ENCODE measurements around the gene VARS1. TPM values are rescaled to one million over a fixed set of nuclear protein-coding genes. Genes with fewer than 3 reads are reported as not detected.
"Not testable (repeated sequence)": the region's sequence is repeated elsewhere in the genome, so short reads cannot be mapped to it uniquely, and the experiment has no call there.

Gene VARS1
- total and polyA plus RNA-seq, 2 of the 4 experiments (the other 2 are of a cell fraction): 41.2 to 42.0 TPM

DNA sequence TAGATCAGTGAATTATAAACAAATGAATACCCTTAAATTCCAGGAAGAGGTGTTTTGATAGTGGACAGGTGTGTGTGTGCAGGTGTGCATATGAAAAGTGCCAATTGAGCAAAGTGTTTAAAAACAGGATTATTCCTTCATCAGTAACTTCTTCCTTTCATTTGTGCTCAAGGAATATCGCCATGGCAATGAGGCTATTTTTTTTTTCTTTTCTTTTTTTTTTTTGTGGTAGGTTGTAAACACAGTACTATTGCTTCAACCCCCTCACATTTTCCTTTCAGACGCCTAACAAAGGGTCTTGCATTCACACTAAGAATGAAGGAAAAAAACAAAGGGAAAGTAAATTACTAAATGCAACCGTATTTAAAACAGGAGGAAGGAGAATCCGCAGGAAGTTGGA, 30.0 kb upstream of the VARS1 start:
- WGBS, 2 experiments (ENCODE audit: extremely low coverage in 2 of 2, insufficient read length in 1 of 2): no CpG with 5 or more reads among the region's 4 CpGs
- TF ChIP-seq POLR2A (IDR thresholded peaks at IDR 0.05; ENCODE audit: low read depth, low read length) (no peak), MAZ (IDR thresholded peaks at IDR 0.05; ENCODE audit: borderline replicate concordance, low read depth, low read length) (no peak)
- TF ChIP-seq, protein P1, sequence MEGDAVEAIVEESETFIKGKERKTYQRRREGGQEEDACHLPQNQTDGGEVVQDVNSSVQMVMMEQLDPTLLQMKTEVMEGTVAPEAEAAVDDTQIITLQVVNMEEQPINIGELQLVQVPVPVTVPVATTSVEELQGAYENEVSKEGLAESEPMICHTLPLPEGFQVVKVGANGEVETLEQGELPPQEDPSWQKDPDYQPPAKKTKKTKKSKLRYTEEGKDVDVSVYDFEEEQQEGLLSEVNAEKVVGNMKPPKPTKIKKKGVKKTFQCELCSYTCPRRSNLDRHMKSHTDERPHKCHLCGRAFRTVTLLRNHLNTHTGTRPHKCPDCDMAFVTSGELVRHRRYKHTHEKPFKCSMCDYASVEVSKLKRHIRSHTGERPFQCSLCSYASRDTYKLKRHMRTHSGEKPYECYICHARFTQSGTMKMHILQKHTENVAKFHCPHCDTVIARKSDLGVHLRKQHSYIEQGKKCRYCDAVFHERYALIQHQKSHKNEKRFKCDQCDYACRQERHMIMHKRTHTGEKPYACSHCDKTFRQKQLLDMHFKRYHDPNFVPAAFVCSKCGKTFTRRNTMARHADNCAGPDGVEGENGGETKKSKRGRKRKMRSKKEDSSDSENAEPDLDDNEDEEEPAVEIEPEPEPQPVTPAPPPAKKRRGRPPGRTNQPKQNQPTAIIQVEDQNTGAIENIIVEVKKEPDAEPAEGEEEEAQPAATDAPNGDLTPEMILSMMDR (conservative IDR thresholded peaks at IDR 0.05; ENCODE audit: low read depth, low read length): no peak
- H3K14ac ChIP-seq (replicated peaks; ENCODE audit: low read depth, low read length): no peak overlapping the region
- no peak overlapping the region for H3K9ac ChIP-seq (ENCODE audit: low read depth, low read length)
- no peak overlapping the region for H3K23ac ChIP-seq (ENCODE audit: low read depth, low read length)
- no peak overlapping the region for H3K4ac ChIP-seq (ENCODE audit: low read depth, low read length)
- H3K27ac ChIP-seq (ENCODE audit: insufficient read depth, low read length): no peak overlapping the region
- ChIA-PET CTCF (no interaction called here), POLR2A (ENCODE audit: unreplicated experiment) (interaction anchor here (0.7 kb wide), 1 partner anchor 18 kb away, joined by 6 read pairs; no protein-coding TSS in a partner anchor)
- H2AK9ac ChIP-seq (replicated peaks; ENCODE audit: low read depth, low read length, poor library complexity): no peak overlapping the region
- H3K4me2 ChIP-seq (ENCODE audit: low read depth, low read length): no peak overlapping the region
- no peaks in the 10 kb centered on the region for H3K36me3 ChIP-seq (ENCODE audit: control insufficient read depth, insufficient read depth, low read length)
- no peak overlapping the region for H3K4me3 ChIP-seq (ENCODE audit: insufficient read depth, low read depth, low read length)
- peaks cover 10% of the 10 kb centered on the region for H3K4me1 ChIP-seq (ENCODE audit: control insufficient read depth, insufficient read depth, low read length)
- H4K8ac ChIP-seq (ENCODE audit: low read depth in 2 of 2, low read length in 2 of 2): no peak overlapping the region
- dilution Hi-C loops (cut with HindIII; ENCODE audit: low sequenced_read_pairs, unreplicated experiment) (no loop called here), in situ Hi-C loops (cut with MboI; ENCODE audit: low sequenced_read_pairs) (no loop called here), intact Hi-C loops (cut with micrococcal nuclease) (loop anchor here (5.0 kb wide), 1 partner anchor 278 kb away; the partner anchor contains the start of genes ATP6V1G2 and NFKBIL1)
- no peak overlapping the region for H4K91ac ChIP-seq (ENCODE audit: insufficient read depth, low read depth, low read length)
- no peak overlapping the region for H2AK5ac ChIP-seq (ENCODE audit: low read depth, low read length)
- H4K20me1 ChIP-seq (ENCODE audit: insufficient read depth, low read length): peaks cover 9% of the 10 kb centered on the region
- no peak overlapping the region for H2AFZ ChIP-seq (replicated peaks; ENCODE audit: low read length, poor library complexity)
- H2BK20ac ChIP-seq (ENCODE audit: low read depth, low read length): no peak overlapping the region
- H3K9me1 ChIP-seq (ENCODE audit: insufficient read depth, low read length): peaks cover 7% of the 10 kb centered on the region; the same call in 1 of the 2 replicates
- H3K9me3 ChIP-seq (ENCODE audit: control insufficient read depth, insufficient read depth, low read length): no peaks in the 10 kb centered on the region
- H3K79me1 ChIP-seq (ENCODE audit: low read depth in 1 of 2, low read length in 2 of 2): peaks cover 5 to 30% of the 10 kb centered on the region in 2 experiments; a peak in 3 of 4 replicates
- no peak overlapping the region for H2BK15ac ChIP-seq (ENCODE audit: low read depth, low read length)
- H2BK120ac ChIP-seq (ENCODE audit: low read depth, low read length): no peak overlapping the region
- no peak overlapping the region for H2BK5ac ChIP-seq (ENCODE audit: low read depth, low read length, poor library complexity, severe bottlenecking)
- DNase-seq (no peak), ATAC-seq (ENCODE audit: low read depth) (no peak)
- no TSS peak for BruUV-seq (replicated peaks)
- no peaks in the 10 kb centered on the region for H3K27me3 ChIP-seq (ENCODE audit: control insufficient read depth, insufficient read depth, low read length)
- H3K18ac ChIP-seq (ENCODE audit: low read depth, low read length): no peak overlapping the region
- H4K5ac ChIP-seq (ENCODE audit: low read depth, low read length): no peak overlapping the region
- no peak overlapping the region for H3K56ac ChIP-seq (ENCODE audit: extremely low read depth, insufficient read depth, low read length)

DNA sequence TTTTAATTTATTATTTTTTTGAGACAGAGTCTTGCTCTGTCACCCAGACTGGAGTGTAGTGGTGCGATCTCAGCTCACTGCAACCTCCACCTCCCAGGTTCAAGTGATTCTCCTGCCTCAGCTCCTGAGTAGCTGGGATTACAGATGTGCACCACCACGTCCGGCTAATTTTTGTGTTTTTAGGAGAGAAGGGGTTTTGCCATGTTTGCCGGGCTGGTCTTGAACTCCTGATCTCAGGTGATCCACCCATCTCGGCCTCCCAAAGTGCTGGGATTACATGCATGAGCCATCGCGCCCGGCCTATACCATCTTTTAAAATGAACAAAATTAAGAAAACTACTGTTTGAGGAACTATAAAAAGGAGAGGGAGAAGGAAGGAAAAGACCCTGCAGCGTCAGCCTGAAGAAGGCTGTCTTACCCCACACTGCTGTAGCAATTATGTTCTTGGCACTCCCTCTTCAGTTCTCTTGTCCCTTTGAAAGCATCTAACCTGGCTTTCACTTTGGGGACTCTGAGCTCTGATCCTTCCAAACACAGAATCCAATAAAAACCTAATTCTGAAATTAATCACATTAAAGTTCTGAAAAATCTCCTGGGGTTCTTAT, 28.1 kb upstream of the VARS1 start:
- H4K5ac ChIP-seq (ENCODE audit: low read depth, low read length); H2BK5ac ChIP-seq (ENCODE audit: low read depth, low read length, poor library complexity, severe bottlenecking); H3K27ac ChIP-seq (ENCODE audit: insufficient read depth, low read length); H2BK20ac ChIP-seq (ENCODE audit: low read depth, low read length); H3K4me2 ChIP-seq (ENCODE audit: low read depth, low read length); H3K9me3 ChIP-seq (ENCODE audit: control insufficient read depth, insufficient read depth, low read length); H2BK15ac ChIP-seq (ENCODE audit: low read depth, low read length); H3K14ac ChIP-seq (replicated peaks; ENCODE audit: low read depth, low read length); H2AFZ ChIP-seq (replicated peaks; ENCODE audit: low read length, poor library complexity); intact Hi-C loops (cut with micrococcal nuclease); POLR2A ChIA-PET (ENCODE audit: unreplicated experiment); H2AK5ac ChIP-seq (ENCODE audit: low read depth, low read length); H3K56ac ChIP-seq (ENCODE audit: extremely low read depth, insufficient read depth, low read length); in situ Hi-C loops (cut with MboI; ENCODE audit: low sequenced_read_pairs); H4K91ac ChIP-seq (ENCODE audit: insufficient read depth, low read depth, low read length); ATAC-seq (ENCODE audit: low read depth); H4K20me1 ChIP-seq (ENCODE audit: insufficient read depth, low read length); H3K27me3 ChIP-seq (ENCODE audit: control insufficient read depth, insufficient read depth, low read length); H3K9ac ChIP-seq (ENCODE audit: low read depth, low read length); H2AK9ac ChIP-seq (replicated peaks; ENCODE audit: low read depth, low read length, poor library complexity); H4K8ac ChIP-seq (ENCODE audit: low read depth in 2 of 2, low read length in 2 of 2); H3K4ac ChIP-seq (ENCODE audit: low read depth, low read length); H3K4me3 ChIP-seq (ENCODE audit: insufficient read depth, low read depth, low read length); H3K9me1 ChIP-seq (ENCODE audit: insufficient read depth, low read length); H3K23ac ChIP-seq (ENCODE audit: low read depth, low read length); H3K36me3 ChIP-seq (ENCODE audit: control insufficient read depth, insufficient read depth, low read length); H2BK120ac ChIP-seq (ENCODE audit: low read depth, low read length); dilution Hi-C loops (cut with HindIII; ENCODE audit: low sequenced_read_pairs, unreplicated experiment); DNase-seq; BruUV-seq (replicated peaks); H3K18ac ChIP-seq (ENCODE audit: low read depth, low read length): not testable (repeated sequence)
- peaks cover 5 to 37% of the 10 kb centered on the region in 2 experiments; a peak in 3 of 4 replicates for H3K79me1 ChIP-seq (ENCODE audit: low read depth in 1 of 2, low read length in 2 of 2)
- H3K4me1 ChIP-seq (ENCODE audit: control insufficient read depth, insufficient read depth, low read length): peaks cover 10% of the 10 kb centered on the region
- no CpG with 5 or more reads among the region's 9 CpGs for WGBS, 2 experiments (ENCODE audit: extremely low coverage in 2 of 2, insufficient read length in 1 of 2)
- CTCF ChIA-PET: interaction anchor here (1.3 to 1.5 kb wide), 2 partner anchors 16 to 129 kb away, joined by 3 read pairs; partner anchors contain the start of gene LSM2

Measured in IMR-90 (cell line).